Epithelial cell of esophagus (primary cell): ENCODE measurements around the gene DGKZ.
A peak's percentile ranks its signal among the peaks of the same experiment; 100 is the strongest.

Source experiments
- DNase-seq: peaks from one replicate; pipeline ENCODE4 v3.0.0; 2010; ENCODE audit warnings: low read depth
- H3K4me3 ChIP-seq: 2 replicates; pipeline ENCODE4 v1.5.1; 2011; ENCODE audit warnings: mild to moderate bottlenecking, low read length, control low read depth
- TF ChIP-seq, protein P1 (sequence below): IDR thresholded peaks from 2 replicates; pipeline ENCODE4 v1.5.1; 2011; ENCODE audit warnings: low read depth, mild to moderate bottlenecking, low read length, control low read depth, inconsistent platforms; ENCODE audit not compliant: insufficient read depth; ENCODE audit errors: missing control alignments

The DGKZ gene

DNA sequence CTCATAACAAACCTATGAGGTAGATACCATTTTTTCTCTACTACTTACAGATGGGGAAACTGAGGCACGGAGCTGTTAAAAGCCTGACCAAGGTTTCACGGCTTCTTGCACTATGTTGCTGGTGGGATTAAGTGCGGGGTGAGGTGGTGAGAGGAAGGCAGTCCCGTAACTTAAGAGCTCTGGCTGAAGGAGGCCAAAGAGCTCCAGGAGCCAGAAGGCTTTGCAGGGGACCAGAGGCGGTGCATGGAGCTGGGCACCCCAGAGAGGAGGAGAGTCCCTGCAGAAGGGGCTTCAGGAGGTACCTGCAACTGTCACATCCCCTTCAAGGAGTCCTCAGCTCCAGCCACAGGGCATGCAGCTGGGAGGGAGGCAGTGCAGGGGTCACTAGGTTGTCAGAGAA lies 40.2 kb downstream of the DGKZ start:
- TF ChIP-seq, protein P1, sequence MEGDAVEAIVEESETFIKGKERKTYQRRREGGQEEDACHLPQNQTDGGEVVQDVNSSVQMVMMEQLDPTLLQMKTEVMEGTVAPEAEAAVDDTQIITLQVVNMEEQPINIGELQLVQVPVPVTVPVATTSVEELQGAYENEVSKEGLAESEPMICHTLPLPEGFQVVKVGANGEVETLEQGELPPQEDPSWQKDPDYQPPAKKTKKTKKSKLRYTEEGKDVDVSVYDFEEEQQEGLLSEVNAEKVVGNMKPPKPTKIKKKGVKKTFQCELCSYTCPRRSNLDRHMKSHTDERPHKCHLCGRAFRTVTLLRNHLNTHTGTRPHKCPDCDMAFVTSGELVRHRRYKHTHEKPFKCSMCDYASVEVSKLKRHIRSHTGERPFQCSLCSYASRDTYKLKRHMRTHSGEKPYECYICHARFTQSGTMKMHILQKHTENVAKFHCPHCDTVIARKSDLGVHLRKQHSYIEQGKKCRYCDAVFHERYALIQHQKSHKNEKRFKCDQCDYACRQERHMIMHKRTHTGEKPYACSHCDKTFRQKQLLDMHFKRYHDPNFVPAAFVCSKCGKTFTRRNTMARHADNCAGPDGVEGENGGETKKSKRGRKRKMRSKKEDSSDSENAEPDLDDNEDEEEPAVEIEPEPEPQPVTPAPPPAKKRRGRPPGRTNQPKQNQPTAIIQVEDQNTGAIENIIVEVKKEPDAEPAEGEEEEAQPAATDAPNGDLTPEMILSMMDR: no peak
- DNase-seq: no peak
- no peak overlapping the region for H3K4me3 ChIP-seq

- H3K4me3 ChIP-seq: no peak overlapping the region
- TF ChIP-seq, protein P1: no peak
- DNase-seq: no peak
Measured at GRCh38 chr11:46387919-46388618, 40.8 kb downstream of the DGKZ start.

DNA sequence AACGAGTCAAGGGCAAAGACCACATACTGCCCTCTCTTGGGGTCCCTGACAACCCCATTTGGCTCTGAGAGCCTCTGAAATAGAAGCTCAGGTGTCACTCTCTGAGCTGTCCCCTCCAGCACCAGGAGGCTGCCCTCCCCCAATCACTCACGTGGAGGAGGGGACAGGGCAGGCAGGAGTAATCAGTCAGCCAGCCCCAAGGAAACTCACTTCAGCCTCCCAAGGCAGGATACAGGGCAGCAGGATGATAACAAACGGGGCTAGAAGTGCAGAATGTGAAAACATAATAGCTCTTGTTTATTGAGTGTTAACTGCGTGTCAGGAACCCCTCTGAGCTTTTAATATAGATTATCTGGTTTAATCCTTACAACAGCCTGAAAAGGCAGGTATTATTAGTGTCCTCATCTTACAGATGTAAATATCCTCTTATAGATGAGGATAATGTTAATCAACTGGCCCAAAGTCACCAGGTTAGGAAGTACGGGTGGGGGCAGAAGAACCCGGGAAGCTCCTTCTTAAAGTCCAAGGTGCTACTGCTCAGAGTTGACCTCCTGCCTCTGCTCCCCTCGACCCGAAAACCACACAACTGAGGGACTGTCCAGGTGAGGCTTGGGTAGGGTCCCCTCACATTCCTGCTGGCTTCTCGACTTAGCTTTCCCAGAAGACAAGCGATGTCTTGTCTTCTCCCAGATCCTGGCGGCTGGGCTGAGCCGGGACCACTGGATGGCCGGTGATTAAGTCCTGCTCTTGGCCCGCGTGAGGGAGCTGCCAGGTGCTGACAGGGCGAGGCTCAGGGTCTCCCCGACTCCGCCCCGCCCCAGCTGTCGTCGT lies 41.6 kb downstream of the DGKZ start:
- DNase-seq: no peak
- H3K4me3 ChIP-seq: no peak overlapping the region
- TF ChIP-seq, protein P1: no peak

DNA sequence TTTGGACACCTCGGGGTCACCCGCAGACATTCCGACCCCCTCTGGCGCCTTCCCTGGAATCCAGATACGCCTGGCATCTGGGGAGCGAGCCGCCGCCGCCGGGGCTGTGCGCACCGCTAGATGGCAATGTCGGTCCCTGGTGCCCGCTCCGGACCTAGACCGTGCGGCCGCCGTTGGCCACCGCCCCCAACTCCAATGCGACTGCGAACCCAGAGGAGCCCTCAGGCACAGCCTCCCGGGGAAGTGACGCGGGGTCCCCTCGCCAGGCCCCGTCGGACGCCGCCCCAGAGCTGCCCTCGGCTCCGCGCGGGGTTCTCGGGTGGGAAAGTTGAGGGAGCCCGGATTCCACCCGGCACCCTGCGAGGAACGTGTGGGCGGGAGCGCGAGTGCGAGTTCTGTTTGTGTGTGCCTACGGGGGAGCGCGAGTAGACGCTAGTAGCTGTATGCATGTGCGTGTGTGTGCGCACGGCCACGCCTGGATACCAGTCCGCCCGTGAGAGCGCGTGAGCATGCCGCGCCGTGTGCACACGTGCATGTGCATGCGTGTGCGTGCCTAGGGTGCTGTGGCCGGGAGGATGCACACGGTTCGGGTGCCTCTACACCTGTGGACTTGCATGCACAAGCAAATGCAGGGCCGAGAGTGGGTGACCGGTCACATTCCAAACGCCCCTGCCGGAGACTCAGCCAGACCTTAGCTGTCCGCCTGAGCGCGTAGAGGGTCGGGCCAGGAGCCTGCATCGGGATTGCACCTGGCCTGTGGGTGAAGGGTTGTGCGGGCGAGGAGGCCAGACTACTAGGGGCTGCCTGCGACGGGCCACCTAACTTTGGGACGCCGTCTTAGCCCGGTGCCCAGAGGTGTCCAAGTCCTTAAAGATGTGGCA lies 42.4 kb downstream of the DGKZ start:
- H3K4me3 ChIP-seq: peak overlapping the region; percentile 37
- peak; percentile 72 for DNase-seq
- TF ChIP-seq, protein P1: peak; percentile 68

DNA sequence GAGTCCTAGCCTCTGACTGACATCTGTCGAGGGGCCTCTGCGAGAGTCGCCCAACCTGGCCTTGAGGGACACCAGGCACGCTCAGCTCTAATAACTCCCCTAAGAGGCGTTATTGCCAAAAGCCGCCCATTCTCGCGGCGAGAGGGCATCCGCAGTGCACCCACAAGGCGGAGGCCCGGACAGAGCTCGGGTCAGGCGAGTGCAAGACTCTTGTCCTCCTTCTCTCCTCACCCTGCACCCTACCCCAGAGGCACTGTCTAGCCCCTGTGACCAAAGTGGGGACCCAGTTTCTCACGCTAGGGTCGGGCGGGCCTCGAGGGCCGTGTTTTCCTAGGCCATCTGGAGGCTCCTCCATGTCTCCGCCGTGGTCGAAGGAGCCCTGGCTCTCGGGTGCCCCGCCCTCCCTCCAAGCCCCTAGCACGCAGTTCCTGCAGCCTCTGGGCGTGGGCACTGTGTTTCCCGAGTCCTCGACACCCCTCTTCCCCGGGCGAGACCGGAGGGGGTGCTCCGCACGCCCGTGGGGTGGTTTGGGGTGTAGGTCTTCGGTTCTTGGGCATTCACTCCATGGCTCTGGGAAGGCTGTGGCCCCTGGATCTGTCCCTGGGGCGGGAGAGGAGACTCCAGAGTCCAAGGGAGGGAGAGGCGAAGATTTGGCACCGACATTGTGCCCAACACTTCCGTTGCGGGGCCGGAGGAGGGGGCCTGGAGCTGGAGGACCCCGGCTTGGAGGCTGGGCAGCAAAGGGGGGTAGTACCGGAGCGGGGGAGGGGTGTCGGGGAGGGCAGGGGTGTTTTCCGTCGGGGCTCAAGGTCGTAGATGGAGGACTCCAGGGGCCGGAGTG lies 43.3 kb downstream of the DGKZ start:
- no peak overlapping the region for H3K4me3 ChIP-seq
- TF ChIP-seq, protein P1: no peak
- no peak for DNase-seq

GRCh38 chr11:46391186-46391577 lies 43.9 kb downstream of the DGKZ start:
- no peak overlapping the region for H3K4me3 ChIP-seq
- TF ChIP-seq, protein P1: no peak
- no peak for DNase-seq
